Measurements from ENCODE around the gene SEC61A2. TPM values are rescaled to one million over a fixed set of nuclear protein-coding genes. Genes with fewer than 3 reads are reported as not detected.

The SEC61A2 gene
- total RNA-seq, 1 donor from 2014 or later, result 39.1 TPM

DNA sequence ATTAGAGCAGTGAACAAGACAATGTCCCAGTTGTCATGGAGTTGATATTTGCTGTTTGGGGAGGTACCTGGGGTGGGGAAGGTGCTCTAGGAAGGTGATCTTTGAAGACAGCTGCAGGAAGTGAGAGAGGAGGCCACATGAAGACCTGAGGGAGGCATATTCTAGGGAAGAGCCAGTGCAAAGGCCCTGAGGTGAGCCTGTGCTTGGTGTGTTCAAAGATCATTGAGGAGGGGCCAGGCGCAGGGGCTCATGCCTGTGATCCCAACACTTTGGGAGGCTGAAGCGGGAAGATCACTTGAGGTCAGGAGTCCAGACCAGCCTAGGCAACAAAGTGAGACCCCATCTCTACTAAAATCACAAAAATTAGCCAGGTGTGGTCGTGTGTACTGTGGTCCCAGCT lies 15.1 kb downstream of the SEC61A2 start:
- no peaks in the 10 kb centered on the region for H3K4me1 ChIP-seq
- no peak overlapping the region for H3K4me3 ChIP-seq
- no peak overlapping the region for H3K4me2 ChIP-seq
- H3F3A ChIP-seq (ENCODE audit: low read depth), result no peaks in the 10 kb centered on the region
- peaks cover 28% of the 10 kb centered on the region for H3K36me3 Mint-ChIP-seq
- H3K36me3 ChIP-seq, result peaks cover 10% of the 10 kb centered on the region
- H4K20me1 ChIP-seq (ENCODE audit: low read depth), result peaks cover 2% of the 10 kb centered on the region
- no peak overlapping the region for H3K4me3 Mint-ChIP-seq
- no peak overlapping the region for H3K9ac ChIP-seq
- H3K27me3 Mint-ChIP-seq (ENCODE audit: insufficient read depth, low read depth), result peaks cover 3% of the 10 kb centered on the region
- H3K27ac Mint-ChIP-seq, result no peak overlapping the region
- no peak for TF ChIP-seq CTCF (IDR thresholded peaks at IDR 0.05)
- H3K27me3 ChIP-seq, result no peaks in the 10 kb centered on the region
- DNase-seq (ENCODE audit: low spot score), result no peak
- H3K9me3 Mint-ChIP-seq, result no peaks in the 10 kb centered on the region
- H3K4me1 Mint-ChIP-seq, result no peaks in the 10 kb centered on the region
- no peak overlapping the region for H3K27ac ChIP-seq
- H3K79me2 ChIP-seq (ENCODE audit: low read depth), result no peaks in the 10 kb centered on the region
- no peaks in the 10 kb centered on the region for H3K9me3 ChIP-seq (ENCODE audit: low read depth)
- H2AFZ ChIP-seq (replicated peaks), result no peak overlapping the region

DNA sequence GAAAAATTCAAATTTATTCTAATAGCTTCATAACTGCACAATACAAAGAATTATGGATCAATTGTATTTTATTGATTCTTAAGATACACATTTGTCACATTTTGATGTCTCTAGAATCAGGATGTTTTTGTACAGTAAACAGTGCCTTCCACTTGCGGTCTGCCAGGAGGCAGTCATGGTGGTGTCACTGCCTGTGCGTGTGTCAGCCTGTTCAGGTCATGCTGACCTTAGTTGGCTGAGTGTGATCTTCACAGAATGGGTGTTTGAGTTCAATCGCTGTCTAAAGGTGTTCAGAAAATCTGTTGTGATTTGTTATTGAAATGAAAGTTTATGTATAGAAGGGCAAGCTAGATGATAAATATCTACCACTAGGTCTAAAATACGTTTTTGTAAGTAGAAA lies 20.7 kb downstream of the SEC61A2 start:
- no peak for DNase-seq (ENCODE audit: low spot score)
- Mint-ChIP-seq H3K36me3 (peaks cover 13% of the 10 kb centered on the region), H3K4me1 (no peaks in the 10 kb centered on the region), H3K4me3 (no peak overlapping the region), H3K9me3 (no peaks in the 10 kb centered on the region), H3K27me3 (ENCODE audit: insufficient read depth, low read depth) (no peaks in the 10 kb centered on the region), H3K27ac (no peak overlapping the region)
- no peaks in the 10 kb centered on the region for H3K27me3 ChIP-seq
- H3K9me3 ChIP-seq (ENCODE audit: low read depth), result no peaks in the 10 kb centered on the region
- H3K9ac ChIP-seq, result no peak overlapping the region
- no peak overlapping the region for H3K27ac ChIP-seq
- H4K20me1 ChIP-seq (ENCODE audit: low read depth), result no peaks in the 10 kb centered on the region
- H3K4me1 ChIP-seq, result no peaks in the 10 kb centered on the region
- no peak for TF ChIP-seq EZH2 (IDR thresholded peaks at IDR 0.05)
- no peak for TF ChIP-seq EZH2phosphoT487 (IDR thresholded peaks at IDR 0.05)
- TF ChIP-seq CTCF (IDR thresholded peaks at IDR 0.05), result no peak
- no peaks in the 10 kb centered on the region for H3K79me2 ChIP-seq (ENCODE audit: low read depth)
- H3K4me3 ChIP-seq, result no peak overlapping the region
- H3F3A ChIP-seq (ENCODE audit: low read depth), result no peaks in the 10 kb centered on the region
- H2AFZ ChIP-seq (replicated peaks), result no peak overlapping the region
- H3K4me2 ChIP-seq, result no peak overlapping the region
- H3K36me3 ChIP-seq, result peaks cover 8% of the 10 kb centered on the region

- Histone ChIP-seq H3K4me3 (no peak overlapping the region), H4K20me1 (ENCODE audit: low read depth) (no peaks in the 10 kb centered on the region), H3K4me2 (no peak overlapping the region), H3F3A (ENCODE audit: low read depth) (no peaks in the 10 kb centered on the region), H3K9me3 (ENCODE audit: low read depth) (no peaks in the 10 kb centered on the region), H3K4me1 (no peaks in the 10 kb centered on the region), H3K79me2 (ENCODE audit: low read depth) (no peaks in the 10 kb centered on the region), H3K36me3 (peaks cover 8% of the 10 kb centered on the region), H3K9ac (no peak overlapping the region), H3K27me3 (no peaks in the 10 kb centered on the region), H2AFZ (replicated peaks) (no peak overlapping the region), H3K27ac (no peak overlapping the region)
- peaks cover 15% of the 10 kb centered on the region for H3K36me3 Mint-ChIP-seq
- TF ChIP-seq CTCF (IDR thresholded peaks at IDR 0.05), result no peak
- TF ChIP-seq EZH2phosphoT487 (IDR thresholded peaks at IDR 0.05), result no peak
- no peak for TF ChIP-seq EZH2 (IDR thresholded peaks at IDR 0.05)
- H3K4me1 Mint-ChIP-seq, result no peaks in the 10 kb centered on the region
- no peak overlapping the region for H3K4me3 Mint-ChIP-seq
- no peaks in the 10 kb centered on the region for H3K9me3 Mint-ChIP-seq
- H3K27me3 Mint-ChIP-seq (ENCODE audit: insufficient read depth, low read depth), result no peaks in the 10 kb centered on the region
- no peak for DNase-seq (ENCODE audit: low spot score)
- peak overlapping the region; percentile 12 for H3K27ac Mint-ChIP-seq
These were observed 25.0 kb downstream of the SEC61A2 start for GRCh38 chr10:12154516-12154915.

Measured in neural progenitor cell (in vitro differentiated cells).